Ecto neural progenitor cell (in vitro differentiated cells): ENCODE results near the gene CPNE5.

Experiments
- DNase-seq: peaks from one replicate; pipeline ENCODE4 v3.0.0-alpha.2; 2018; ENCODE audit warnings: low spot score

CPNE5 gene

GRCh38 chr6:36743538-36744303 lies 95.5 kb downstream of the CPNE5 start:
- no peak for DNase-seq

GRCh38 chr6:36743032-36743431 lies 96.2 kb downstream of the CPNE5 start:
- DNase-seq, result no peak

GRCh38 chr6:36742146-36742545 lies 97.1 kb downstream of the CPNE5 start:
- DNase-seq, result no peak

GRCh38 chr6:36740818-36741179 lies 98.4 kb downstream of the CPNE5 start:
- no peak for DNase-seq

- no peak for DNase-seq
Measured at GRCh38 chr6:36739947-36740817, 99.1 kb downstream of the CPNE5 start.

- no peak for DNase-seq
Measured at GRCh38 chr6:36738108-36738507, 101.1 kb downstream of the CPNE5 start.

GRCh38 chr6:36737043-36737785 lies 102.0 kb downstream of the CPNE5 start:
- DNase-seq, result no peak

- DNase-seq, result no peak
Measured at GRCh38 chr6:36735110-36736071, 103.9 kb downstream of the CPNE5 start.

GRCh38 chr6:36734486-36735060 lies 104.7 kb downstream of the CPNE5 start:
- no peak for DNase-seq

GRCh38 chr6:36733300-36733699 lies 105.9 kb downstream of the CPNE5 start:
- DNase-seq, result no peak

GRCh38 chr6:36731622-36732310 lies 107.5 kb downstream of the CPNE5 start:
- no peak for DNase-seq

- no peak for DNase-seq
Measured at GRCh38 chr6:36730424-36731380, 108.5 kb downstream of the CPNE5 start.

- no peak for DNase-seq
Measured at GRCh38 chr6:36729161-36729524, 110.1 kb downstream of the CPNE5 start.

- DNase-seq, result no peak
Measured at GRCh38 chr6:36728289-36729160, 110.7 kb downstream of the CPNE5 start.

GRCh38 chr6:36727505-36728021 lies 111.7 kb downstream of the CPNE5 start:
- DNase-seq, result no peak

GRCh38 chr6:36725581-36725980 lies 113.7 kb downstream of the CPNE5 start:
- no peak for DNase-seq

- DNase-seq, result peak; percentile 69
Measured at GRCh38 chr6:36724514-36725390, 114.5 kb downstream of the CPNE5 start.
